ENCODE measurements around the gene CNTNAP5.

The CNTNAP5 gene

GRCh38 chr2:124065636-124066035 lies 40.5 kb downstream of the CNTNAP5 start:
- no peak for DNase-seq

- no peak for DNase-seq
Observed at GRCh38 chr2:124066776-124067175, 41.7 kb downstream of the CNTNAP5 start.

- peak; percentile 18 for DNase-seq
Observed at GRCh38 chr2:124079045-124079444, 54.0 kb downstream of the CNTNAP5 start.

- no peak for DNase-seq
Observed at GRCh38 chr2:124080281-124081153, 55.4 kb downstream of the CNTNAP5 start.

GRCh38 chr2:124081154-124081716 lies 56.1 kb downstream of the CNTNAP5 start:
- no peak for DNase-seq

- DNase-seq: no peak
Observed at GRCh38 chr2:124088616-124089015, 63.5 kb downstream of the CNTNAP5 start.

GRCh38 chr2:124091721-124092120 lies 66.6 kb downstream of the CNTNAP5 start:
- DNase-seq: no peak

GRCh38 chr2:124092651-124093050 lies 67.6 kb downstream of the CNTNAP5 start:
- DNase-seq: no peak

- DNase-seq: no peak
Observed at GRCh38 chr2:124104914-124105313, 79.8 kb downstream of the CNTNAP5 start.

- no peak for DNase-seq
Observed at GRCh38 chr2:124112206-124112605, 87.1 kb downstream of the CNTNAP5 start.

GRCh38 chr2:124112966-124113365 lies 87.9 kb downstream of the CNTNAP5 start:
- DNase-seq: no peak

GRCh38 chr2:124120246-124120645 lies 95.2 kb downstream of the CNTNAP5 start:
- no peak for DNase-seq

- no peak for DNase-seq
Observed at GRCh38 chr2:124121106-124121505, 96.0 kb downstream of the CNTNAP5 start.

- no peak for DNase-seq
Observed at GRCh38 chr2:124121760-124122275, 96.7 kb downstream of the CNTNAP5 start.

- DNase-seq: no peak
Observed at GRCh38 chr2:124122340-124122739, 97.3 kb downstream of the CNTNAP5 start.

- no peak for DNase-seq
Observed at GRCh38 chr2:124131276-124131675, 106.2 kb downstream of the CNTNAP5 start.

GRCh38 chr2:124136110-124136509 lies 111.0 kb downstream of the CNTNAP5 start:
- DNase-seq: no peak

- no peak for DNase-seq
Observed at GRCh38 chr2:124138076-124138475, 113.0 kb downstream of the CNTNAP5 start.

- no peak for DNase-seq
Observed at GRCh38 chr2:124145982-124146381, 120.9 kb downstream of the CNTNAP5 start.

GRCh38 chr2:124147552-124147951 lies 122.5 kb downstream of the CNTNAP5 start:
- DNase-seq: no peak

GRCh38 chr2:124149571-124149970 lies 124.5 kb downstream of the CNTNAP5 start:
- no peak for DNase-seq

- no peak for DNase-seq
Observed at GRCh38 chr2:124151691-124152090, 126.6 kb downstream of the CNTNAP5 start.

- no peak for DNase-seq
Observed at GRCh38 chr2:124153713-124154112, 128.6 kb downstream of the CNTNAP5 start.

GRCh38 chr2:124159166-124159565 lies 134.1 kb downstream of the CNTNAP5 start:
- DNase-seq: no peak
